Astrocyte (in vitro differentiated cells and primary cell): ENCODE measurements around the gene LHFPL2. TPM values are rescaled to one million over a fixed set of nuclear protein-coding genes. Genes with fewer than 3 reads are reported as not detected.

Experiments
- DNase-seq: peaks from one replicate; pipeline ENCODE4 v3.0.0-alpha.2; 2010; ENCODE audit warnings: low read depth
- FAIRE-seq: peaks from 2 replicates; lab custom pipeline; 2011; peaks lifted over from hg19 to GRCh38; lab: Jason Lieb, UNC
- H2AFZ ChIP-seq: 2 replicates; pipeline ENCODE4 v1.6.0; 2012; ENCODE audit warnings: low read depth, low read length, inconsistent platforms
- H3K27ac ChIP-seq: 2 replicates; pipeline ENCODE4 v1.5.1; 2011; ENCODE audit warnings: low read depth, low read length, inconsistent platforms
- H3K27me3 ChIP-seq: 2 replicates; pipeline ENCODE4 v1.6.0; 2011; ENCODE audit warnings: low read length, inconsistent platforms; ENCODE audit not compliant: insufficient read depth
- H3K36me3 ChIP-seq: 2 replicates; pipeline ENCODE4 v1.5.1; 2011; ENCODE audit warnings: low read length, inconsistent platforms; ENCODE audit not compliant: insufficient read depth
- H3K4me1 ChIP-seq: 2 replicates; pipeline ENCODE4 v1.5.1; 2011; ENCODE audit warnings: low read length, inconsistent platforms; ENCODE audit not compliant: insufficient read depth
- H3K4me2 ChIP-seq: 2 replicates; pipeline ENCODE4 v1.6.0; 2012; ENCODE audit warnings: low read length, inconsistent platforms
- H3K4me3 ChIP-seq: 2 replicates; pipeline ENCODE4 v1.5.1; 2011; ENCODE audit warnings: low read depth, mild to moderate bottlenecking, low read length, inconsistent platforms; ENCODE audit not compliant: insufficient read depth
- H3K79me2 ChIP-seq: 2 replicates; pipeline ENCODE4 v1.6.0; 2012; ENCODE audit warnings: mild to moderate bottlenecking, low read length, inconsistent platforms; ENCODE audit not compliant: insufficient read depth
- H3K9ac ChIP-seq: 2 replicates; pipeline ENCODE4 v1.6.0; 2012; ENCODE audit warnings: mild to moderate bottlenecking, low read length, inconsistent platforms
- H3K9me3 ChIP-seq: 2 replicates; pipeline ENCODE4 v1.5.1; 2012; ENCODE audit warnings: low read depth, mild to moderate bottlenecking, low read length, inconsistent platforms; ENCODE audit not compliant: insufficient read depth
- H4K20me1 ChIP-seq: 2 replicates; pipeline ENCODE4 v1.6.0; 2012; ENCODE audit warnings: low read length, inconsistent platforms; ENCODE audit not compliant: insufficient read depth
- H3K27ac Mint-ChIP-seq: one replicate; pipeline ENCODE4 v1.8.0; 2021; ENCODE audit warnings: mild to moderate bottlenecking, mixed read lengths; ENCODE audit not compliant: unreplicated experiment
- H3K27me3 Mint-ChIP-seq: one replicate; pipeline ENCODE4 v1.8.0; 2021; ENCODE audit warnings: low read depth, mixed read lengths; ENCODE audit not compliant: unreplicated experiment
- H3K36me3 Mint-ChIP-seq: one replicate; pipeline ENCODE4 v1.8.0; 2021; ENCODE audit warnings: low read depth, mixed read lengths; ENCODE audit not compliant: unreplicated experiment
- H3K4me1 Mint-ChIP-seq: one replicate; pipeline ENCODE4 v1.8.0; 2021; ENCODE audit warnings: low read depth, mixed read lengths; ENCODE audit not compliant: unreplicated experiment
- H3K4me3 Mint-ChIP-seq: one replicate; pipeline ENCODE4 v1.8.0; 2021; ENCODE audit warnings: mild to moderate bottlenecking, moderate library complexity, mixed read lengths; ENCODE audit not compliant: unreplicated experiment
- H3K9me3 Mint-ChIP-seq: one replicate; pipeline ENCODE4 v1.8.0; 2021; ENCODE audit warnings: mild to moderate bottlenecking, mixed read lengths; ENCODE audit not compliant: unreplicated experiment
- CTCF ChIP-seq: IDR thresholded peaks from 2 replicates; pipeline ENCODE4 v1.5.1; 2011; ENCODE audit warnings: low read depth, mild to moderate bottlenecking, inconsistent platforms, low read length, moderate library complexity; ENCODE audit not compliant: insufficient read depth
- EZH2 ChIP-seq: IDR thresholded peaks from 2 replicates; pipeline ENCODE4 v1.6.1; 2012; ENCODE audit warnings: mild to moderate bottlenecking, low read length, inconsistent platforms; ENCODE audit not compliant: insufficient read depth
- total RNA-seq: library from RNA; stranded (reverse); gene quantifications from 2 replicates; pipeline ENCODE4 v1.2.1, GENCODE V29; 2021

Gene LHFPL2
- total RNA-seq, 1 donor from 2014 or later, result 17.0 TPM

- Histone ChIP-seq H3K4me3 (no peak overlapping the region), H3K9me3 (no peaks in the 10 kb centered on the region), H2AFZ (no peak overlapping the region), H3K27ac (no peak overlapping the region), H3K4me1 (peaks cover 42% of the 10 kb centered on the region), H3K27me3 (no peaks in the 10 kb centered on the region), H4K20me1 (peaks cover 74% of the 10 kb centered on the region), H3K36me3 (no peaks in the 10 kb centered on the region), H3K79me2 (peaks cover 88% of the 10 kb centered on the region), H3K4me2 (no peak overlapping the region), H3K9ac (no peak overlapping the region)
- H3K36me3 Mint-ChIP-seq, result peaks cover 13% of the 10 kb centered on the region
- H3K4me3 Mint-ChIP-seq, result no peak overlapping the region
- no peak overlapping the region for H3K27ac Mint-ChIP-seq
- H3K9me3 Mint-ChIP-seq, result no peaks in the 10 kb centered on the region
- no peak for DNase-seq
- H3K4me1 Mint-ChIP-seq, result peaks cover 34% of the 10 kb centered on the region
- FAIRE-seq, result no peak
- H3K27me3 Mint-ChIP-seq, result no peaks in the 10 kb centered on the region
- TF ChIP-seq CTCF (no peak), EZH2 (no peak)
Measured at GRCh38 chr5:78636682-78637081, 11.9 kb downstream of the LHFPL2 start.

GRCh38 chr5:78634634-78635033 is 13.9 kb downstream of the LHFPL2 start:
- TF ChIP-seq EZH2, result no peak
- TF ChIP-seq CTCF, result peak; percentile 9
- H3K79me2 ChIP-seq, result peaks cover 71% of the 10 kb centered on the region
- Mint-ChIP-seq H3K36me3 (peaks cover 27% of the 10 kb centered on the region), H3K4me3 (no peak overlapping the region), H3K27me3 (no peaks in the 10 kb centered on the region), H3K9me3 (no peaks in the 10 kb centered on the region), H3K4me1 (peaks cover 18% of the 10 kb centered on the region), H3K27ac (no peak overlapping the region)
- H3K27me3 ChIP-seq, result no peaks in the 10 kb centered on the region
- peaks cover 69% of the 10 kb centered on the region for H4K20me1 ChIP-seq
- DNase-seq (no peak), FAIRE-seq (no peak)
- no peak overlapping the region for H3K9ac ChIP-seq
- no peak overlapping the region for H3K4me3 ChIP-seq
- H3K36me3 ChIP-seq, result peaks cover 9% of the 10 kb centered on the region
- H3K4me1 ChIP-seq, result peaks cover 26% of the 10 kb centered on the region
- no peaks in the 10 kb centered on the region for H3K9me3 ChIP-seq
- H2AFZ ChIP-seq, result no peak overlapping the region
- no peak overlapping the region for H3K4me2 ChIP-seq
- H3K27ac ChIP-seq, result no peak overlapping the region

- TF ChIP-seq CTCF (no peak), EZH2 (no peak)
- peaks cover 71% of the 10 kb centered on the region for H4K20me1 ChIP-seq
- no peaks in the 10 kb centered on the region for H3K27me3 Mint-ChIP-seq
- peaks cover 29% of the 10 kb centered on the region for H3K36me3 Mint-ChIP-seq
- peaks cover 12% of the 10 kb centered on the region for H3K36me3 ChIP-seq
- no peak overlapping the region for H3K4me3 ChIP-seq
- no peak overlapping the region for H3K27ac ChIP-seq
- no peak overlapping the region for H3K9ac ChIP-seq
- H3K4me3 Mint-ChIP-seq, result no peak overlapping the region
- DNase-seq (no peak), FAIRE-seq (no peak)
- H3K79me2 ChIP-seq, result peaks cover 67% of the 10 kb centered on the region
- peaks cover 18% of the 10 kb centered on the region for H3K4me1 Mint-ChIP-seq
- H3K27ac Mint-ChIP-seq, result no peak overlapping the region
- H2AFZ ChIP-seq, result no peak overlapping the region
- no peaks in the 10 kb centered on the region for H3K9me3 ChIP-seq
- peak overlapping the region; percentile 3 for H3K4me2 ChIP-seq
- no peaks in the 10 kb centered on the region for H3K9me3 Mint-ChIP-seq
- H3K27me3 ChIP-seq, result no peaks in the 10 kb centered on the region
- H3K4me1 ChIP-seq, result peaks cover 22% of the 10 kb centered on the region
Measured at GRCh38 chr5:78634229-78634628, 14.3 kb downstream of the LHFPL2 start.
